WERI-Rb-1 (cell line): ENCODE data around the gene ZCCHC4.
A peak's percentile ranks its signal among the peaks of the same experiment; 100 is the strongest.

Source experiments
- DNase-seq: peaks from one replicate; pipeline ENCODE4 v3.0.0-alpha.2; 2020
- H3K27ac ChIP-seq: fragments of 250-450 bp; sonication (Bioruptor Pico); 2 replicates; pipeline ENCODE4 v1.5.1; 2020; ENCODE audit warnings: mild to moderate bottlenecking, moderate library complexity
- H3K27me3 ChIP-seq: fragments of 250-450 bp; sonication (Bioruptor Pico); 2 replicates; pipeline ENCODE4 v1.5.1; 2021; ENCODE audit warnings: mild to moderate bottlenecking, low read depth, moderate library complexity; ENCODE audit not compliant: insufficient read depth, severe bottlenecking
- H3K36me3 ChIP-seq: fragments of 250-450 bp; sonication (Bioruptor Pico); 2 replicates; pipeline ENCODE4 v1.5.1; 2020; ENCODE audit warnings: mild to moderate bottlenecking, moderate library complexity
- H3K4me3 ChIP-seq: 2 replicates; pipeline ENCODE4 v1.5.1; 2011; ENCODE audit warnings: low read depth, mild to moderate bottlenecking, control low read depth, low read length
- H3K9me3 ChIP-seq: fragments of 250-450 bp; sonication (Bioruptor Pico); 2 replicates; pipeline ENCODE4 v1.5.1; 2021; ENCODE audit warnings: mild to moderate bottlenecking, moderate library complexity; ENCODE audit not compliant: severe bottlenecking
- TF ChIP-seq, protein P1 (sequence below): IDR thresholded peaks from 2 replicates; pipeline ENCODE4 v1.5.1; 2011; ENCODE audit warnings: low read depth, mild to moderate bottlenecking, control low read depth, inconsistent platforms, low read length

Gene ZCCHC4

DNA sequence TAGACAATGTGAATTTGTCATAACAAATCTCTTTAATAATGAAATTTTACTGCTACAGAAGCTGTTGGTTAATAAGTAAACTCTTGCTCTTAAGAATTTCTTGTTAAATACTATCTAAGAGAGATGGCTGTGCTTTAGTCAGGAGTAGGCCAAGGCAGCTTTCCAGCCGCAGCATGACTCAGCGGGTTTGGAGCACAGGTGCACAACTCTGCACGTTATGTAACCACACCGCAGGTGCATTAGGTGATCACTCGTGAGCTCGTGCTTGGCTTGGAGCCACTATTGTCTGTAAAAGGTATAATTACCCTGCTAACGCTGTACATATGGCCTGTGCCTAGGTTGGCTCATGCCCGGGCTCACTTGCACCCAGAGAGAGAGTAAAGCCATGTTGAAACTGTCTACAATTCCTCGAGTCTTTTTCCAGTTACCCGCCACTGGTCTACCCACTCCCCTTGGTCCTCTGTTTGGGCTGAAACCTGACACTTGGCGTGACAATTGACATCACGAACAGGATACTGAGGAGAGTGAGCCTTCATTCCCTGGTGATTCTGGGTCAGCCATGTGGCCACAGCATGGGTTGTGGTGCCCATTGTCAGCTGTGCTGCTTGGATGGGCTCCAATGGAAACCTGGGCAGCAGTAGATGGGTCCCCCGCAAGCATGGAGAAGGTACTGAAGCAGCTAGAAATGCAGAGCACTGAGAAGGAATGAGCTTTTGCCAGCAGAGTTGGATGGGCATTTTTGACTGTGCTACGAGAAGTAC lies 46.1 kb downstream of the ZCCHC4 start:
- DNase-seq, result no peak
- Histone ChIP-seq H3K9me3 (peaks cover 8% of the 10 kb centered on the region), H3K36me3 (no peaks in the 10 kb centered on the region), H3K27ac (no peak overlapping the region), H3K27me3 (no peaks in the 10 kb centered on the region), H3K4me3 (no peak overlapping the region)
- TF ChIP-seq, protein P1, sequence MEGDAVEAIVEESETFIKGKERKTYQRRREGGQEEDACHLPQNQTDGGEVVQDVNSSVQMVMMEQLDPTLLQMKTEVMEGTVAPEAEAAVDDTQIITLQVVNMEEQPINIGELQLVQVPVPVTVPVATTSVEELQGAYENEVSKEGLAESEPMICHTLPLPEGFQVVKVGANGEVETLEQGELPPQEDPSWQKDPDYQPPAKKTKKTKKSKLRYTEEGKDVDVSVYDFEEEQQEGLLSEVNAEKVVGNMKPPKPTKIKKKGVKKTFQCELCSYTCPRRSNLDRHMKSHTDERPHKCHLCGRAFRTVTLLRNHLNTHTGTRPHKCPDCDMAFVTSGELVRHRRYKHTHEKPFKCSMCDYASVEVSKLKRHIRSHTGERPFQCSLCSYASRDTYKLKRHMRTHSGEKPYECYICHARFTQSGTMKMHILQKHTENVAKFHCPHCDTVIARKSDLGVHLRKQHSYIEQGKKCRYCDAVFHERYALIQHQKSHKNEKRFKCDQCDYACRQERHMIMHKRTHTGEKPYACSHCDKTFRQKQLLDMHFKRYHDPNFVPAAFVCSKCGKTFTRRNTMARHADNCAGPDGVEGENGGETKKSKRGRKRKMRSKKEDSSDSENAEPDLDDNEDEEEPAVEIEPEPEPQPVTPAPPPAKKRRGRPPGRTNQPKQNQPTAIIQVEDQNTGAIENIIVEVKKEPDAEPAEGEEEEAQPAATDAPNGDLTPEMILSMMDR, result no peak

DNA sequence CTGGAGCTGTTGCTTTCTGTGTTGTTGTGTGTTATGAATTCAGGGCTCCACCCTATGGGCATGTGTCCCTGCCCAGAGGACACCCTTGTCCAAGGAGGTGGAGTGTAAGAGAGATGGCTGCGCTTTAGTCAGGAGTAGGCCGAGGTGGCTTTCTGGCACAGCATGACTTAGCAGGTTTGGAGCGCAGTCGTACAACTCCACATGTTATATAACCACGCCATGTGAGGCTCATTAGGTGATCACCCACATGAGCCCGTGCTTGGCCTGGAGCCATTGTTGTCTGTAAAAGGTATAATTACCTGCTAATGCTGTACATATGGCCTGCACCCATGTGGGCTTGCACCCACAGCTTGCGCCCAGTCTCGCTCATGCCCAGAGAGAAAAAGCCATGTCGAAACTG lies 48.7 kb downstream of the ZCCHC4 start:
- no peak overlapping the region for H3K4me3 ChIP-seq
- no peaks in the 10 kb centered on the region for H3K36me3 ChIP-seq
- H3K9me3 ChIP-seq, result peaks cover 8% of the 10 kb centered on the region
- H3K27me3 ChIP-seq, result no peaks in the 10 kb centered on the region
- no peak for DNase-seq
- TF ChIP-seq, protein P1, result no peak
- no peak overlapping the region for H3K27ac ChIP-seq

DNA sequence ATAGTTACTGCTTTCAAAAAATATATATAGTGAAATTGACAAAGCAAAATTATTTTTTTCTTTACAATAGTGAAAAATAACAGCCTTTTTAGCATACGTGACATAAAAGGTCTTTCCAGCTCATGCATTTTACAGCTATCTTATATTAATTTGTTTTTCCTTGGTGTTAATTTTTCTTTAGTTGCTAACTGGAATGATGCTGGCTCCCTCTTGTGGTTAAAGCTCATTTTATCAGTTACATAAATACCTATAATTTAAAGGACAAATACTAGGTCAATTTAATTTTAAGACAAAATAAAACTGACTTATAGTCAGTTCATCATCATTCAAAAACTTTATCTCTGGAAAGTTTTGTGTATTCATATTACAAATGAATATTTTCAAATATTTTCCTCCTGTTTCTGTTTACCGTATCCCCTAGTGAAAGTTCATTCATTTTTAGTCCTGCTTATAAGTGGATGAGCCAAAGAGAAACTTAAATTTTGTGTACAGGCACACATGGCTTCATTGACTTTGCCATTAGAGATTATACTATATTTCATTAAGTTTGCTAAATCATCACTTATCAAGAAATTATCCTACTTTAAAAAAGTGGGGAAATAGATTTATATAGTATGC lies 54.5 kb downstream of the ZCCHC4 start:
- Histone ChIP-seq H3K27ac (no peak overlapping the region), H3K27me3 (no peaks in the 10 kb centered on the region), H3K4me3 (no peak overlapping the region), H3K36me3 (no peaks in the 10 kb centered on the region), H3K9me3 (no peaks in the 10 kb centered on the region)
- no peak for DNase-seq
- TF ChIP-seq, protein P1, result peak; percentile 27

DNA sequence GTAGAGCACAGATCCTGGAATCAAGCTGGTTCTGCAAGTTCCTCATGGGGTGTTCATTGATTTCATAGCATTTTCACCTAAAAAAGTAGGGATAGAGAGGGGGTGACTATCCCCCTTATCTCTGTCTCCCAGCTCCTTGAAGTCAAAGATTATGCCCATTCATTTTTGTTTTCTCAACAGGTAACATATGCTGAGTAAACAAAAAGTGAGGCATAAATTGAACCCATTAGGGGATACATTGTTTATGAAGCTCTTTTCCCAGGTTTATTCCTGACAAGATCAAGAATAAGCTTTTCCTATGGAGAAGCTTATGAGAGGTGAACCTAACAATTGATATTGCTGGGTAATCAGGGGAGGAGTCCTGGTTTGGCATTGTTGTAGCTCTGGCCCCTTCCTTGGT lies 55.3 kb downstream of the ZCCHC4 start:
- no peak for DNase-seq
- no peaks in the 10 kb centered on the region for H3K9me3 ChIP-seq
- TF ChIP-seq, protein P1, result no peak
- no peaks in the 10 kb centered on the region for H3K36me3 ChIP-seq
- no peaks in the 10 kb centered on the region for H3K27me3 ChIP-seq
- no peak overlapping the region for H3K27ac ChIP-seq
- no peak overlapping the region for H3K4me3 ChIP-seq

DNA sequence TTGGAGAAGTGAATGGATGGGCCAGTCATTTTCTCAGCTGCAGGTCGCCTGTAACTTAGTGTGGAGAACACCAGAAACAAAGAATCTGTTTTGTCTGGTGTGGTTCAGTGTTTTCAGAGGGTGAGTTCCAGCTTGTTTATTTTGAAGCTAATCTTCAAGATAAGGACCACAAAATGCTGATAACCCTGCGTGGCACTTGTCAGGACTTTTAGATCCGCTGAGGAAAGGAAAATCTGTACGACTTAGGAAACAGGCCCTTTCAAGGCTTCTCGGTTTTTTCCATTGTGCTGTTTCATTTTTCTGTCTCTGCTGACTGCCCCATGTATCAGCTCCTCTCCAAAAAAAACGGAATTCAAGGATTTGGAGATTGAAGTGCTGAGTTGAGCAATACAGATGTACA lies 55.7 kb downstream of the ZCCHC4 start:
- DNase-seq, result no peak

More for the DNA sequence above, 55.7 kb downstream of the ZCCHC4 start:
- H3K27ac ChIP-seq, result no peak overlapping the region
- TF ChIP-seq, protein P1, result no peak
- H3K36me3 ChIP-seq, result no peaks in the 10 kb centered on the region
- H3K4me3 ChIP-seq, result no peak overlapping the region
- no peaks in the 10 kb centered on the region for H3K27me3 ChIP-seq
- H3K9me3 ChIP-seq, result no peaks in the 10 kb centered on the region
